OCI-M2 (cell line): ENCODE data around the gene TRAF3IP3.

Source experiments
- DNase-seq: peaks from one replicate; lab custom pipeline; 2025; ENCODE audit not compliant: unreplicated experiment; lab: John Stamatoyannopoulos, UW

TRAF3IP3 gene

GRCh38 chr1:209797978-209798639 lies 42.3 kb downstream of the TRAF3IP3 start:
- no peak for DNase-seq

- DNase-seq: no peak
These were observed 45.4 kb downstream of the TRAF3IP3 start for GRCh38 chr1:209800984-209801834.

- DNase-seq: no peak
These were observed 46.4 kb downstream of the TRAF3IP3 start for GRCh38 chr1:209802117-209802779.

- no peak for DNase-seq
These were observed 46.9 kb downstream of the TRAF3IP3 start for GRCh38 chr1:209802780-209803152.

- no peak for DNase-seq
These were observed 47.7 kb downstream of the TRAF3IP3 start for GRCh38 chr1:209803568-209803967.

GRCh38 chr1:209805341-209805781 lies 49.5 kb downstream of the TRAF3IP3 start:
- DNase-seq: no peak

- DNase-seq: no peak
These were observed 50.3 kb downstream of the TRAF3IP3 start, which contains the start of gene IRF6 for GRCh38 chr1:209805875-209806760. IRF6 (minus strand) TSS chr1:209806142; CDS start chr1:209801413, 4,729 bp downstream.

- no peak for DNase-seq
These were observed 51.7 kb downstream of the TRAF3IP3 start for GRCh38 chr1:209807509-209807908.

- no peak for DNase-seq
These were observed 52.3 kb downstream of the TRAF3IP3 start for GRCh38 chr1:209808059-209808581.

GRCh38 chr1:209809611-209810010 lies 53.8 kb downstream of the TRAF3IP3 start:
- DNase-seq: no peak

GRCh38 chr1:209810783-209811182 lies 54.9 kb downstream of the TRAF3IP3 start:
- DNase-seq: no peak

- no peak for DNase-seq
These were observed 58.0 kb downstream of the TRAF3IP3 start for GRCh38 chr1:209813902-209814301.

GRCh38 chr1:209815490-209815889 lies 59.6 kb downstream of the TRAF3IP3 start:
- DNase-seq: no peak

- no peak for DNase-seq
These were observed 60.1 kb downstream of the TRAF3IP3 start for GRCh38 chr1:209815931-209816341.

GRCh38 chr1:209816923-209817322 lies 61.1 kb downstream of the TRAF3IP3 start:
- no peak for DNase-seq

GRCh38 chr1:209817691-209818090 lies 61.8 kb downstream of the TRAF3IP3 start:
- DNase-seq: no peak

GRCh38 chr1:209819058-209819457 lies 63.2 kb downstream of the TRAF3IP3 start:
- no peak for DNase-seq

- DNase-seq: no peak
These were observed 65.1 kb downstream of the TRAF3IP3 start for GRCh38 chr1:209820986-209821385.

- no peak for DNase-seq
These were observed 66.9 kb downstream of the TRAF3IP3 start for GRCh38 chr1:209822706-209823105.
